ENCODE results near the gene SOCS3.

The SOCS3 gene

GRCh38 chr17:78359997-78360370 is at the start of gene SOCS3:
TSS of gene SOCS3 (minus strand) at chr17:78360077. CDS start at chr17:78359095, 982 bp downstream.
- peak; percentile 95 to 98 for DNase-seq (ENCODE audit: low spot score in 2 of 2)
- ATAC-seq: peak; percentile 82
- H3K36me3 Mint-ChIP-seq: peaks cover 50% of the 10 kb centered on the region
- H3K9me3 Mint-ChIP-seq: no peaks in the 10 kb centered on the region
- peak within 1 kb of the TSS; percentile 93 for H3K27ac Mint-ChIP-seq
- H3K4me3 Mint-ChIP-seq: peak within 1 kb of the TSS; percentile 79
- H3K4me1 Mint-ChIP-seq: peaks cover 56% of the 10 kb centered on the region

- H3K4me1 Mint-ChIP-seq: peaks cover 76% of the 10 kb centered on the region
- DNase-seq (ENCODE audit: low spot score in 2 of 2) (no peak), ATAC-seq (no peak)
- no peaks in the 10 kb centered on the region for H3K9me3 Mint-ChIP-seq
- peaks cover 93% of the 10 kb centered on the region for H3K36me3 Mint-ChIP-seq
- H3K27ac Mint-ChIP-seq: peak overlapping the region; percentile 84
- H3K4me3 Mint-ChIP-seq: no peak overlapping the region
Measured at GRCh38 chr17:78409191-78409928, 49.5 kb upstream of the SOCS3 start.

- ATAC-seq: no peak
- Mint-ChIP-seq H3K4me3 (no peak overlapping the region), H3K9me3 (no peaks in the 10 kb centered on the region), H3K36me3 (peaks cover 93% of the 10 kb centered on the region), H3K27ac (peak overlapping the region; percentile 84), H3K4me1 (peaks cover 71% of the 10 kb centered on the region)
- DNase-seq (ENCODE audit: low spot score in 2 of 2): no peak
Measured at GRCh38 chr17:78408476-78409050, 48.7 kb upstream of the SOCS3 start.

GRCh38 chr17:78407387-78408000 is 47.6 kb upstream of the SOCS3 start:
- H3K9me3 Mint-ChIP-seq: no peaks in the 10 kb centered on the region
- ATAC-seq (no peak), DNase-seq (ENCODE audit: low spot score in 2 of 2) (no peak)
- peaks cover 95% of the 10 kb centered on the region for H3K36me3 Mint-ChIP-seq
- H3K4me3 Mint-ChIP-seq: no peak overlapping the region
- H3K4me1 Mint-ChIP-seq: peaks cover 71% of the 10 kb centered on the region
- peak overlapping the region; percentile 84 for H3K27ac Mint-ChIP-seq

GRCh38 chr17:78406920-78407319 is 47.0 kb upstream of the SOCS3 start:
- Mint-ChIP-seq H3K4me1 (peaks cover 65% of the 10 kb centered on the region), H3K36me3 (peaks cover 95% of the 10 kb centered on the region), H3K9me3 (no peaks in the 10 kb centered on the region), H3K27ac (peak overlapping the region; percentile 84), H3K4me3 (no peak overlapping the region)
- ATAC-seq (no peak), DNase-seq (ENCODE audit: low spot score in 2 of 2) (no peak)

- no peaks in the 10 kb centered on the region for H3K9me3 Mint-ChIP-seq
- H3K4me1 Mint-ChIP-seq: peaks cover 60% of the 10 kb centered on the region
- H3K27ac Mint-ChIP-seq: peak overlapping the region; percentile 84
- ATAC-seq (no peak), DNase-seq (ENCODE audit: low spot score in 2 of 2) (no peak)
- no peak overlapping the region for H3K4me3 Mint-ChIP-seq
- peaks cover 95% of the 10 kb centered on the region for H3K36me3 Mint-ChIP-seq
Measured at GRCh38 chr17:78406396-78406795, 46.5 kb upstream of the SOCS3 start.

- Mint-ChIP-seq H3K27ac (peak overlapping the region; percentile 78), H3K36me3 (peaks cover 95% of the 10 kb centered on the region), H3K9me3 (no peaks in the 10 kb centered on the region), H3K4me1 (peaks cover 44% of the 10 kb centered on the region), H3K4me3 (no peak overlapping the region)
- no peak for ATAC-seq
- DNase-seq (ENCODE audit: low spot score in 2 of 2): no peak
Measured at GRCh38 chr17:78403822-78404221, 43.9 kb upstream of the SOCS3 start.

GRCh38 chr17:78401891-78402290 is 42.0 kb upstream of the SOCS3 start:
- DNase-seq (ENCODE audit: low spot score in 2 of 2) (no peak), ATAC-seq (no peak)
- peaks cover 37% of the 10 kb centered on the region for H3K4me1 Mint-ChIP-seq
- H3K4me3 Mint-ChIP-seq: no peak overlapping the region
- H3K27ac Mint-ChIP-seq: no peak overlapping the region
- no peaks in the 10 kb centered on the region for H3K9me3 Mint-ChIP-seq
- peaks cover 100% of the 10 kb centered on the region for H3K36me3 Mint-ChIP-seq

GRCh38 chr17:78401246-78401645 is 41.4 kb upstream of the SOCS3 start:
- DNase-seq (ENCODE audit: low spot score in 2 of 2) (no peak), ATAC-seq (no peak)
- H3K4me1 Mint-ChIP-seq: peaks cover 30% of the 10 kb centered on the region
- no peaks in the 10 kb centered on the region for H3K9me3 Mint-ChIP-seq
- no peak overlapping the region for H3K4me3 Mint-ChIP-seq
- peaks cover 100% of the 10 kb centered on the region for H3K36me3 Mint-ChIP-seq
- no peak overlapping the region for H3K27ac Mint-ChIP-seq

GRCh38 chr17:78400581-78401240 is 40.8 kb upstream of the SOCS3 start:
- no peak for ATAC-seq
- no peaks in the 10 kb centered on the region for H3K9me3 Mint-ChIP-seq
- H3K4me1 Mint-ChIP-seq: peaks cover 26% of the 10 kb centered on the region
- H3K27ac Mint-ChIP-seq: no peak overlapping the region
- H3K4me3 Mint-ChIP-seq: no peak overlapping the region
- peaks cover 100% of the 10 kb centered on the region for H3K36me3 Mint-ChIP-seq
- DNase-seq (ENCODE audit: low spot score in 2 of 2): no peak

- Mint-ChIP-seq H3K4me3 (no peak overlapping the region), H3K4me1 (peaks cover 27% of the 10 kb centered on the region), H3K27ac (no peak overlapping the region), H3K36me3 (peaks cover 100% of the 10 kb centered on the region), H3K9me3 (no peaks in the 10 kb centered on the region)
- no peak for ATAC-seq
- DNase-seq (ENCODE audit: low spot score in 2 of 2): no peak
Measured at GRCh38 chr17:78399693-78400144, 39.8 kb upstream of the SOCS3 start.

GRCh38 chr17:78399028-78399692 is 39.3 kb upstream of the SOCS3 start:
- no peak overlapping the region for H3K4me3 Mint-ChIP-seq
- peaks cover 27% of the 10 kb centered on the region for H3K4me1 Mint-ChIP-seq
- no peak for DNase-seq (ENCODE audit: low spot score in 2 of 2)
- ATAC-seq: no peak
- H3K36me3 Mint-ChIP-seq: peaks cover 100% of the 10 kb centered on the region
- no peaks in the 10 kb centered on the region for H3K9me3 Mint-ChIP-seq
- peak overlapping the region; percentile 43 for H3K27ac Mint-ChIP-seq

- Mint-ChIP-seq H3K27ac (peak overlapping the region; percentile 43), H3K4me1 (peaks cover 26% of the 10 kb centered on the region), H3K9me3 (no peaks in the 10 kb centered on the region), H3K36me3 (peaks cover 100% of the 10 kb centered on the region), H3K4me3 (no peak overlapping the region)
- DNase-seq (ENCODE audit: low spot score in 2 of 2) (no peak), ATAC-seq (no peak)
Measured at GRCh38 chr17:78398390-78398789, 38.5 kb upstream of the SOCS3 start.

GRCh38 chr17:78397681-78398101 is 37.8 kb upstream of the SOCS3 start:
- H3K27ac Mint-ChIP-seq: peak overlapping the region; percentile 43
- peaks cover 100% of the 10 kb centered on the region for H3K36me3 Mint-ChIP-seq
- DNase-seq (ENCODE audit: low spot score in 2 of 2) (no peak), ATAC-seq (no peak)
- no peak overlapping the region for H3K4me3 Mint-ChIP-seq
- H3K9me3 Mint-ChIP-seq: no peaks in the 10 kb centered on the region
- peaks cover 22% of the 10 kb centered on the region for H3K4me1 Mint-ChIP-seq

Measured in stimulated activated effector memory CD8-positive, alpha-beta T cell treated with anti-CD3 and anti-CD28 coated beads, Interleukin-12 subunit alpha, Interleukin-12 subunit beta, amount 100 ng/mL, for 72 hours (primary cell).